Left renal cortex interstitium (tissue), 4 donors: ENCODE data around the gene BRIP1. TPM values are rescaled to one million over a fixed set of nuclear protein-coding genes. Genes with fewer than 3 reads are reported as not detected.
"Not testable (repeated sequence)": the region's sequence is repeated elsewhere in the genome, so short reads cannot be mapped to it uniquely, and the experiment has no call there.

ENCODE experiments used
- DNase-seq, 4 donors: peaks; one replicate each; pipeline ENCODE4 v3.0.0-alpha.2; 2013; ENCODE audit warnings: low read depth in 4 of 4, low spot score in 2 of 4, missing footprints in 1 of 4
- polyA plus RNA-seq, 4 donors: library from polyadenylated mRNA; unstranded; fragments of 120-200 nt; gene quantifications; one replicate each; pipeline ENCODE4 v1.2.1, GENCODE V29; 2013; ENCODE audit not compliant: insufficient read length in 4 of 4

The BRIP1 gene
- polyA plus RNA-seq, 4 donors, result 8.4 to 11.8 (median 11.0) TPM

GRCh38 chr17:61832463-61832862 lies 30.9 kb downstream of the BRIP1 start:
- DNase-seq, result no peak

DNA sequence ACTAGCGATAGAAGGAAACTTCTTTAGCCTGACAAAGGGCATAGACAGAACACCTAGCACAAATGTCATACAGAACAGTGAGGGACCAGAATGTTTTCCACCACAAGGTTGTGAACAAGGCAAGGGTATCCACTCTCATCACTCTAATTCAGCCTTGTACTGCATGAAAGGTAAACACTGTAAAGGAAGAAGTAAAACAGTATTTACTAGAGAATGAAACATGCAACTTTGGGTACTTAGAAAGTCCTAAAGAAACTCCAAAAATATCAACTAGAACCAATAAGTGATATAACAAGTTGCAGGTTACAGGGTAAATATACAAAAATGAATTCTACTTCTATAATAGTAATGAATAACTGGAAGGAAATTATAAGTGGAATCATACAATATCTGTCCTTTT lies 32.2 kb downstream of the BRIP1 start:
- no peak for DNase-seq

DNA sequence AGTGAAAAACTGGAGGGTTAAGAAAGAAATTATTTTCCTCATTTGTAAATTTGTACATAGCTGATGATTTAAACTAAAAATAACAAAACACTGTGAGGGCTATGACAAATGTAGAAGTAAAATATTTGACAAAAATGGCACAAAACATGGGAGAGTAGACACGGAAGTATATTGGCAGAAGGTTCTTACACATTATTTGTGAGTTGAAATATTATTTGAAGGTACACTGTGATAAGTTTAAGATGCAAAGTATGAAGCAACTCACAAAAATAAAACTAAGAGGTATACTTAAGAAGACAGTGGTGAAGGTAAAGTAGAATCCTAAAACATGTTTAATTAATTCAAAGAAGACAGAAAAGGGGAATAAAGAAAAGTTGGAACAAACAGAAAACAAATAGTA lies 34.6 kb downstream of the BRIP1 start:
- no peak for DNase-seq

DNA sequence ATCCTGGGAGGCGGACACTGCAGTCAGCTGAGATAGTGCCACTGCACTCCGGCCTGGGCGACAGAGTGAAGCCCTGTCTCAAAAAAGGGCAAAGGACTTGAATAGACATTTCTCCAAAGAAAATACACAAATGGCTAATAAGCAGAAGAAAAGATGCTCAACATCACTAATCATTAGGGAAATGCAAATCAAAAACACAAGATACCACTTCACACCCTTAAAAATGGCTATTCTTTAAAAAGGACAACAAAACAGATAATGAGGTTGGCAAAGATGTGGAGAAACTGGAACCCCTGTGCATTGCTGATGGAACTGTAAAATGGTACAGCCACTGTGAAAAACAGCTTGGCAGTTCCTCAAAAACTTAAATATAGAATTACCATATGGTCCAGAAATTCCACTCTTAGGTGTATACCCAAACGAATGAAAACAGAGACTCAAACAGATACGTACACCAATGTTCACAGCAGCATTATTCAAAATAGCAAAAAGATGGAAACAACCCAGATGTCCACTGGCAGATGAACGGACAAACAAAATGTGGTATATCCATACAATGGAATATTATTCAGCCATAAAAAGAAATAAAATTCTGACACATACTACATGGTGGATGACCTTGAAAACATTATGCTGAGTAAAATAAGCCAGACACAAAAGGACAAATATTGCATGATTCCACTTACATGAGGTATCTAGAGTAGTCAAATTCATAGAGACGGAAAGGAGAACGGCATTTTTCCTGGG lies 35.5 kb downstream of the BRIP1 start:
- DNase-seq, result no peak

- not testable (repeated sequence) for DNase-seq
Measured at GRCh38 chr17:61826866-61827265, 36.5 kb downstream of the BRIP1 start.

- DNase-seq, result not testable (repeated sequence)
Measured at GRCh38 chr17:61826198-61826597, 37.1 kb downstream of the BRIP1 start.

- DNase-seq, result no peak
Measured at GRCh38 chr17:61825448-61826137, 37.7 kb downstream of the BRIP1 start.

DNA sequence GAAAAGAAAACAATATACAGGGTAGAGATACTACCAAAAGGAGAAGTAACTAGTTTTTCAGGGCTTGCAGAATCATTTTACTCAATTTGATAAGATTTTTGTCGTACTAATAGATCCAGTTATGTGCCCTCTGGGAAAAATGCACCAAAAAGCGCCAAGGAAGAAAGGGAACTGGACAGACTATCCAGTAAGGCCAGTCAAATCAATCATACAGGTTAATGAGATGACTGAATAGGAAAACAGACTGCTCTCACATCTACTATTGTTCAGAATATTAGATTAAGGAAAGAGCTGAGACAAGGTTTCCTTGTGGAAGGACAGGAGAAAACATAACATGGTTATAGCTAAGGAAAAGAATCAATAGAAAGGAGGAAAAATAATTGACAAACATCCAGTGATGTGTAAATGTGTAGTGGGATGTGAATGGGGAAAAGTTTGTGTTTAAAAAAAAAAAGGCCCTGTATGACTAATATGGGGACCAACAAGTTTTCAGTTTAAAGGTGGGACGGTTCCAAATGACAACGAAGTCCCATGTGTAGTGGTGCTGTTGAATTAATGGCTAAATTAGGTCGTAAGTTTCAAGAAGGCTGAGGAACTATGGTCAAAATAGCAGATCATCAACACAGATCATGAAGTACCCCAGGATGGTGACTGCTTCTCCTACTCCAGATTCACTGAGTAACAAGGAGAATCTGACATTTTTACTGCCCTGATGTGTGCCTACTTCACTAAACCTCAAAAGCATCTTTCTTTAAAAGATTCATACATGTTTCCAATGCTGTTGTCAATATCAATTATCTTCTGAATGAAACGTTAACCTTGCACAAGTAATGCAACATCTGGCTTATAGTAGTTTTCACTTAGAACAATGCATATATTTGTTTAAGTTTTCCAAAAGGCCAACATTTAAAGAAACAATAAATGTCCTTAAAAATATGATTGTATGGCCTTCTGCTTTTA lies 40.7 kb downstream of the BRIP1 start:
- no peak for DNase-seq

DNA sequence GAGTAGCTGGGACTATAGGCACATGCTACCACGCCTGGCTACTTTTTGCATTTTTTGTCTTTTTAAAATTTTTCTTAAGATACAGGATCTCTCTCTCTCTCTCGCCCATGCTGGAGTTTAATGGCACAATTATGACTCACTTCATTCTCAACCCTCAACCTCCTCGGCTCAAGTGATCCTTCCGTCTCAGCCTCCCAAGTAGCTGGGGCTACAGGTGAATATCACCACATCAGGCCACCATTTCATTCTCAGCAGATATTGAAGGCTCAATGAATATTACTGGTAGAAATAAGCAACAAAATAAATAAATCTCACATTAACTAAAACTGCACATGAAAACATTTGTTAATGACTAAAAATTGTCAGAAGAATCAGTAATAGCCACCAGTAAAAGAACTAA lies 41.7 kb downstream of the BRIP1 start:
- DNase-seq, result no peak

DNA sequence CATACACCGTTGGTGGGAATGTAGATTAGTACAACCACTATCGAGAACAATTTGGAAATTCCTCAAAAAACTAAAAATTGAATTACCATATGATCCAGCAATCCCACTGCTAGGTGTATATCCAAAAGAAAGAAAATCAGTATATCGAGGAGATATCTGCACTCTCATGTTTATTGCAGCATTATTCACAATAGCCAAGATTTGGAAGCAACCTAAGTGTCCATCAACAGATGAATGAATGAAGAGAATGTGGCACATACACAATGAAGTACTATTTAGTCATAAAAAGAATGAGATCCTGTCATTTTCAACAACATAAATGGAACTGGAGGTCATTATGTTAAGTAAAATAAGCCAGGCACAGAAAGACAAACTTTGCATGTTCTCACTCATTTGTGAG lies 44.1 kb downstream of the BRIP1 start:
- not testable (repeated sequence) for DNase-seq

DNA sequence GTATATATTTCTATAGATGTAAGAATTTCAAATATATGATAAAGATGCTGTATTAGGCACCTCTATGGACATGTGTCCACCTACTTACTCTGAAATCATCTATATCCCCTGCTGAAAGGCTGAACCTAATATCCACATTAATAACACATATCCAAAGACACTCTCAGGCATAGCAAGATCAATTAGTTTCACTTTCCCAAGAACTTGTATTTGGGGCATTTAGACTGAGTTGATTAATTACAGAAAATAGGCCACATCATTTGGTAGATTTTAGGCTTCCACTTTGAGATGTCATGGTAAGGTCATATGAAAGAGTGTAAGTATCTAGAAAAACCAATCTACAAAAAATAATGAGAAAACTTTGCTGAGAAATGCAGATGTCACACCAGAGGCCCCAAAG lies 45.1 kb downstream of the BRIP1 start:
- no peak for DNase-seq

GRCh38 chr17:61817452-61817851 lies 45.9 kb downstream of the BRIP1 start:
- no peak for DNase-seq

- no peak for DNase-seq
Measured at GRCh38 chr17:61816538-61816937, 46.8 kb downstream of the BRIP1 start.

DNA sequence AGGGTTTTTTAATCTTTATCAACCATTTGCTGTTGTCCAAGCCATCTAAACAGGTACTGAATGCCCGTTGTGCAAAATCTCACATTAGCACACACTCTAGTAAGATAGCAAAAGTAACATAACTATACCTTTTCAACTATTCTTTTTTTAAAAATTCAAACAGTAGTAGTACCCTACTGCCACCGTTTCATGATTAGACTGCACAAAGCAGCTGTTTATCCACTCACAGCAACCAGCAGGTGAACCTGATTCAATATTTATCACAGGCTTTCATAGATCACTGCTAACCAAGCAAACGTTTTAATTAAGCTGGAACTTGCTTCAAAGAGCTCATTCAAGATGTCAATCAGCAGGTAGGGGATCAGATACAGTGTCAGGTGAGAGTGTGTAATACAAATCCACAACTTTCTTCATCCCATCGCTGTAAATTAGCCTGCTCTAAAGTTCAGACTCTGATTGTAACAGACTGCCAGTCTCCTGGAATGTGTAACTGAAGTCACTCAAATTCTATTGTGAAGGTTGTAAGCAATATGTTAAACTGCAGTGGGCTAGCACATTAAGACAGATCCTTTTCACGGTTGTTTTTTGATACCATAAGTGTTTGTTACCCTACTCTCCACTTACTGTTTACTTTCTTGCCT lies 47.3 kb downstream of the BRIP1 start:
- peak in 1 of 4 donors; percentile 37 for DNase-seq

DNA sequence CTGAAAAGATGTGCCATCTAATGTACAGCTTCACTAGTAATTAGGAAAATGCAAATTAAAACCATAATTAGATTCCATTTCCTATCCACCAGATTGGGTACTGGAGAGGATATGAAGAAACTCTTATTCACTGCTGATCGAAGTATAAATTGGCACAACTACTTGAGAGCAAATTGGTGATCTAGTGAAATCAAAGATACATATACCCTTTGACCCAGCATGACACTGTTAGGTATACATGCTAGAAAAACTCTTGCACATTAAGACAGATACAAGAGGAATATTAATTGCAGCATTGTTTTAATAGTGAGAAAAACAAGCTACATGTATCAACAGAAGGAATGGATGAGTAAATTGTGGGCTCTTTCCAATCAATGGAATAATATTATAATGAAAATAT lies 48.8 kb downstream of the BRIP1 start:
- no peak for DNase-seq

DNA sequence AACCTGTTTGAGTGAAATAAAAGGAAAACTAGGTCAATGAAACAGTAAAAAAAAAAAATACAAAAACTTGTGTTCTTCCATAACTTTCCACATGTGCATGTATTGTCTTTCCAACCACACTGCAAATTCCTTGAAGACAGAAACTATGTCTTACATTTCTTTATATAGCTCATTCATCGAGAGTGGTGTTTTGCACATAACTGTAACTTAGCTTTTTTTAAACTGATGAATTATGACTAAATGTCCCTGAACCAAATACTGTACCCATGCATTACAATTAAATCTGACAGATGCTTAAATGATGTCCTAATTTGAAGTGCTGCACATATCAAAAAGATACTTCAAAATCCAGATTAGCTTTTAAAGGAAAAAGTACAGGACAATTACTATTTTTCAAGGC lies 50.1 kb downstream of the BRIP1 start:
- no peak for DNase-seq

DNA sequence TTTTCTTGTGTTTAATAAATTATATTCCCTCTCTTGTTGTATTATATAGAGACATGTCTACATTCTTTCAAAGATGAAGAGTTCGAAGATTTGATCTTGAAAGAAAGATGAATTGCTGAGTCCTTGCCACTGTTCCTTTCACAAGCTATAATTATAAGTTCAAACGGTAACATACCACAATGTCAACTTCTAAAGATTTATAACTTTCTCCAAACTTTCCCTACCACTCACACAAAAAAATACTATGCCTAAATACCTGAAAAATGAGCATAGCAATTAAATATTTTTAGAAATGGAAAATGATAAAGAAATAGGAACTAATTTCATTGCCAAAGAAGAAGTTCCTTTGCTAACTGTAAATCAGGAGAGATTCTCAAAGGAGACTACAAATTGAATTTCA lies 50.6 kb downstream of the BRIP1 start:
- DNase-seq, result no peak

DNA sequence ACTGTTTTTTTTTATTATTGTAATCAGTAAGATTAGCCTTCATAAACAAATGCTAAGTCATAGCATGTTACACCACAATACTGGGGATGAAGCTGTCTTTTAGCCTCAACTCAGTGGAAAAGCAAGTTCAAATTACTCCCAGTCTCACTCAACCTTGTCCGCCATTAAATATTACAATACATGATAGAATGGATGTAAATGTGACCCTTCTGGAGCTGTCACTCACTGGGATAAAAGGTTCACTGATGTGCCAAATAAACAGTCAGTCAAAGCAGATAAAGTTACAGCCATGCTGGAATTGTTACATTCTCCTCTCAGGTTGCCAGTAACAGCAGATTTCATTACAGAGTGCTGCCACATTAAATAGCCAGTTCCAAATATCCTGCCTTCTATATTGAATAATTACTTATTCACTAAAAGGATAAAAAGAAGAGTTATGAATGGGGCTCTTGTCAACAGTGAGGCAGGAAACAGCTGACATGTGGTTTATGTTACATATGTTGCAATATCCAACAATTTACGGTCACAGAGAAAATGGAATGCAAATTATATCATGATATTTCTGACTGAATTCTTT lies 53.4 kb downstream of the BRIP1 start:
- no peak for DNase-seq

- no peak for DNase-seq
Measured at GRCh38 chr17:61808442-61808841, 54.9 kb downstream of the BRIP1 start.

DNA sequence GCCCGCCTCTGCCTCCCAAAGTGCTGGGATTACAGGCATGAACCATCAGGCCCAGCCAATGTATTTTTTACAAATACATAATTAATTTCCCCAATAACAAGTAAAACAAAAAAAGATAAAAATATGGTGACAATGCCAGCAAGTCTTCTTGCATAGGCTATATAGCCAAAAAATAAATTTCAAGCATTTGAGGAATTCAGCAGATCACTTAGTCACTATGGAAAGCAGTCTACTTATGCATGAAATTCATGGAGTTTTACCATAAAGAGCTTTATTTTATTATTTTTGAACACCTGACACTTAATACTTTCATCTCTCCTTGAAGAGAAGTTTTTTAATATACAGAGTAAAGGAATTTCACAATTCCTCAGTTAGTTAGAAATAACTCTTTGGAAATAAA lies 56.4 kb downstream of the BRIP1 start:
- DNase-seq, result no peak
